GM21717 (cell line): ENCODE measurements around the gene PHF2.

Experiments used
- ATAC-seq: cut with Tn5 transposase; IDR thresholded peaks from one replicate; pipeline ENCODE4 v1.9.1; 2021; ENCODE audit warnings: mild to moderate bottlenecking, moderate library complexity; ENCODE audit not compliant: unreplicated experiment

The PHF2 gene

DNA sequence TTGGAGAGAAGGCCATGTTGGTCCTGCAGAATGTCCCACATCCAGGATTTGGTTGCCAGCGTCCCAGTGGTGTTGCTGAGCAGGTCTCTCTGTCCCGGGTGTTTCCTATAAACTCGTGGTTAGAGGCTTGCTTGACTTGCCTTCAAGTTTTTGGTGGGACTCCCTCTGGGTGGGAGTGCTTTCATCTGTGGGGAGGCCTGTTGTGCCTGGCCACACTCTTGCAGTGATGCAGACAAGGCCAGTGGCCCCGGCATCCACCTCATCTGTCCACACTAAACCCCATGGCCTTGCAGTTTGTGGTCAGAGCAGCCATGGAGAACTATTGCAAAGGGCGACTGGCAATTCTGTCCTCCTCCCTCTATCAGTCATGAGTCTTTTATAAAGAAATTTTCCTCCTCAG, 71.8 kb downstream of the PHF2 start:
- ATAC-seq = no peak

GRCh38 chr9:93648836-93649235, 72.5 kb downstream of the PHF2 start:
- no peak for ATAC-seq

- ATAC-seq = no peak
Observed at GRCh38 chr9:93649610-93650261, 73.4 kb downstream of the PHF2 start.

DNA sequence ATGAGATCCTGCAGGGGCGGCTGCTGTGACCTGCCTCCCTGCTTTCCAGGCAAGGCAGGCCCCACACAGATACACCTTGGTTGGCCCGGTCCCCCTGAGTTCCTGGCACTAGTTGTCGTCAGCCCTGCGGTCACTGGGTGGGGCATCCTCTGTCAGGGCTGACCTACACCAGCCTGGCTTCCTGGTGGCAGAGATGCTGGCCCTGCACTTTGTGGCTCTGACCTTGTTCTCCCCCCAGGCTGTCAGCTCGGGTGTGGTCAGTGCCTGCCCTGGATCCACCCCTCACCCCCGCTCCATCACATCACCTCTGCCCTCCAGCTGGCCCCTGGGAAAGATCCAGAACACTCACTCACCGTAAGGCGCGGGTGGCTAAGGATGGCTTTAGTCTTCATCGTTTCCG, 74.1 kb downstream of the PHF2 start:
- no peak for ATAC-seq

DNA sequence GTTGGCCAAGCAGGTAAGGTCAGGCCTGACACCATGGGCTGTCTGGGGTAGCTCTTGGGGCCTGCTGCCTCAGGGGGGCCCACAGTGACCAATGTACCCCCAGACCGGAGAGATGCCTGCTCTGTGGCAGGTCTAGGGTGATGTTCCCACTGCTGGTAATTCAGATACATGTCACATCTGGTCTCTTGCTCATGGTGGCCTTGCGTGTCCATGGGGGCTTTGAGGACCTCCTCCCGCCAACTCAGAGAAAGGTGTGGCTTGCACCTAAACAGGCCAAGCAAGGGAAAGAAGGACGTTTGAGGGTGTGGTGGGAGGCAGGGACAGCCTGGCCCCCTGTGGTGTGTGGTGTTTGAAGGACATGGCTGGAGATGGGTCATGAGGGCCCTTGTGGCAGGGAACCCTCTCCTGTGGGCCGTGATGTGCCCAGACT, 75.2 kb downstream of the PHF2 start:
- ATAC-seq = no peak

- no peak for ATAC-seq
Observed at GRCh38 chr9:93652604-93653592, 76.5 kb downstream of the PHF2 start.

- no peak for ATAC-seq
Observed at GRCh38 chr9:93653760-93654159, 77.4 kb downstream of the PHF2 start.

GRCh38 chr9:93654351-93654961, 78.1 kb downstream of the PHF2 start:
- ATAC-seq = no peak

- no peak for ATAC-seq
Observed at GRCh38 chr9:93655621-93656425, 79.4 kb downstream of the PHF2 start.

DNA sequence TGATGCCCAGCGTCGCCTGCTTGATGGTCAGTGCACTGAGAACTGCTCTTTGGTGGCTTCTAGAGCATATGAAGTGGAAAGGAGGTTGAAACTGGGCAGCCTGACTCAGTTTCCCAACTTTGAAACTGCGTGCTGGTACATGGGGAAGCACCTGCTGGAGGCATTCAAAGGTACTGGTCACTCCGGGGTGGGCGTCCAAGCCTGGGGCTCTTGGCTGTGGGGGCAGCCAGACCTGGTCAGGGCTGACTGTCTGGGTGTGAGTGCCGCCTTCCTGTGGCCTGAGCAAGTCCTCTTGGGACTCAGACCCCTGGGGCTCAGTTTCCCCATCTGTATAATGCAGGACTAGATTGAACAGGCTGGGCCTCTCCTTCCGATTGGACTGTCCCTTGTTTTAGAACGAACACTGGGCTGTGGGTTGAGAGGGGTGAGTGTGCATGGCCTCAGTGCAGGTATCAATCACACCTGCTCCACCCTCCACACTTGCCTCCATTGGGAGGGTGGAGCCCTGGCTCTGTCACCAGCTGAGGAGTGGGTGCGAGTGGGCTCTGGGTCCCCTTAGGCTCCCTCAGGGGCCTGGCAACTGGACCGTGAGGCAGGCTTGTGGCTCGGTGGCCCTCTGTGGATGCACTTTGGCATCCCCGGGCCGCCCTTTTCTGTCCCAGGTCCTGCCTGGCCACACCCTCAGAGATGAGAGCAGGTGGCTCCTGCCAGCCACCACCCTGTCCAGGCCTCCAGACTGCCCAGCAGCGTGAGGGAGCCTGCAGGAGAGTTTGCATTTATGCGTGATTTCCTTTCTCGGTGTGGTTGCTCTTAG, 80.2 kb downstream of the PHF2 start:
- no peak for ATAC-seq

- ATAC-seq = no peak
Observed at GRCh38 chr9:93657331-93658111, 81.1 kb downstream of the PHF2 start.

DNA sequence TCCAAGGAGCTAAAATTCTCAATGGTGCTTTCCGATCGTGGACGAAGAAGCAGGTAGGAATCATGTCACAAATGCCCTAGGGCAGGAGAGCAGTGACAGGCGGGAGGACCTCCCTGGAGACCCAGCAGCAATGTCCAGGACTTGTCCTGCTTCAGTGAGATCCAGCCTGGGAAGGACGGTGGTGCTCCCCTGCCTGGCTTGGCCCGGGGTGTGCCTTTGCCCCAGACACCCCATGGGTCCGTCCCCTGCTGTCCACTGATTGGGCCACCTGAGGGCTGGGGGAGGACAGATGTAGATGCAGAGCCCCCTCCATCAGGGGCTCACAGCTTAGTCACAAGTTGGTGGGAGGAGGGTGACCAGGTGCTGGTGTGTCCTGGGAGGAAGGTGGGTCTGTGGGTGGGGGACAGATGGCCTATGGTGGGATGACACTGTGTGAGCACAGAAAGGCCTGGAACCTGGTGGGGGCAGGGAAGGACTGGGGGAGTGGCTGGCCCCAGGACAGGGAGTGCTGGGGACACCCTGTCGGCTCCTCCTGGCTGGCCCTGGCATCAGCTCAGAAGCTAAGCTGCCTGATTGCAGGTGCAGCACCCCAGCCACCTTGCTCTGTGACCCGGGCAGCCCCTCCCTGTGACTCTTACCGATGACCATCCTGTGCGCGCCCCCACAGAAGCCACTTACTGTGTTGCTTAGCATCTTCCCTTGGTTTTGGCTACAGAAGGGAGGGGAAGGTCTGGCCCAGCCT, 82.0 kb downstream of the PHF2 start:
- ATAC-seq = no peak

GRCh38 chr9:93659044-93659836, 82.9 kb downstream of the PHF2 start:
- no peak for ATAC-seq

DNA sequence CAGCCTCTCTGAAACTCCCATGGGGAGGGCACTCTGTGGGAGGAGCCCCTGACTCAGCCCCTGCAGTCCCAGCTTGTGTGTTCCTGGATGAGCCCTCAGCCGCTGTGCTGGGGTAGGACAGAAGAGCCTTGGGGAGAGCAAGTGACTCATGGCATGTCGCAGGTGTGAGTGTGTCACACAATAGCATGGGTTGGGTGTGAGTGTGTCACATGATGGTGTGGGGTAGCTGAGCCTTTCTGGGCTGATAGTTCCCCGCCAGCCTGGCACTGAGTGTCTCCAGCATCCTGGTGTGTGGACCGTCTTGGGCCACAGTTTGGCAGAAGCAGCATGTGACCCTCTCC, 83.4 kb downstream of the PHF2 start:
- no peak for ATAC-seq

- ATAC-seq = no peak
Observed at GRCh38 chr9:93660352-93661046, 84.1 kb downstream of the PHF2 start.

DNA sequence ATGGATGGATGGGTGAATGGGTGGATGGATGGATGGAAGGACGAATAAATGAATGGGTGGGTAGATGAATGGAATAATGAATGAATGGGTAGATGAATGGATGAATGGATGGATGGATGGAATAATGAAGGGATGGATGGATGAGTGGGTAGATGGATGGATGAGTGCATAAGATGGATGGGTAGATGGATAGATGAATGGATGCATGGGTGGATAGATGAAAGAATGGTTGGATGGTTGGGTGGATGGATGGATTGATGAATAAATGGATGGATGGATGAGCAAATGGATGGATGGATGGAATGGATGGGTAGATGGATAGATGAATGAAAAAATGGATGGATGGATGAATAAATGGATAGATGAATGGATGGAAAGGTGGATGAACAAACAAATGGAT, 85.2 kb downstream of the PHF2 start:
- ATAC-seq = no peak

- no peak for ATAC-seq
Observed at GRCh38 chr9:93662016-93662638, 85.7 kb downstream of the PHF2 start.
